ENCODE measurements around the gene CENPM.

The CENPM gene

GRCh38 chr22:41905411-41906202, 41.3 kb downstream of the CENPM start:
- H3K9ac ChIP-seq (ENCODE audit: low read length): no peak overlapping the region
- H3K4me3 ChIP-seq (ENCODE audit: low read length): no peak overlapping the region
- H3K36me3 ChIP-seq (ENCODE audit: control insufficient read depth, insufficient read depth, low read length): peaks cover 21% of the 10 kb centered on the region

GRCh38 chr22:41904450-41905410, 42.2 kb downstream of the CENPM start:
- Histone ChIP-seq H3K36me3 (ENCODE audit: control insufficient read depth, insufficient read depth, low read length) (peaks cover 30% of the 10 kb centered on the region), H3K4me3 (ENCODE audit: low read length) (no peak overlapping the region), H3K4me1 (ENCODE audit: control insufficient read depth, insufficient read depth, low read length) (peaks cover 11% of the 10 kb centered on the region), H3K9me3 (ENCODE audit: control insufficient read depth, low read length) (no peaks in the 10 kb centered on the region), H3K9ac (ENCODE audit: low read length) (no peak overlapping the region), H3K27me3 (ENCODE audit: control insufficient read depth, insufficient read depth, low read length) (peaks cover 14% of the 10 kb centered on the region)

More at GRCh38 chr22:41905411-41906202, 41.3 kb downstream of the CENPM start:
- peaks cover 19% of the 10 kb centered on the region for H3K4me1 ChIP-seq (ENCODE audit: control insufficient read depth, insufficient read depth, low read length)
- H3K9me3 ChIP-seq (ENCODE audit: control insufficient read depth, low read length): no peaks in the 10 kb centered on the region
- H3K27me3 ChIP-seq (ENCODE audit: control insufficient read depth, insufficient read depth, low read length): peaks cover 23% of the 10 kb centered on the region

- H3K4me1 ChIP-seq (ENCODE audit: control insufficient read depth, insufficient read depth, low read length): peaks cover 11% of the 10 kb centered on the region
- no peak overlapping the region for H3K4me3 ChIP-seq (ENCODE audit: low read length)
- no peaks in the 10 kb centered on the region for H3K27me3 ChIP-seq (ENCODE audit: control insufficient read depth, insufficient read depth, low read length)
- no peaks in the 10 kb centered on the region for H3K9me3 ChIP-seq (ENCODE audit: control insufficient read depth, low read length)
- H3K36me3 ChIP-seq (ENCODE audit: control insufficient read depth, insufficient read depth, low read length): peaks cover 33% of the 10 kb centered on the region
- H3K9ac ChIP-seq (ENCODE audit: low read length): no peak overlapping the region
Observed at GRCh38 chr22:41902932-41903421, 44.0 kb downstream of the CENPM start.

- H3K36me3 ChIP-seq (ENCODE audit: control insufficient read depth, insufficient read depth, low read length): peaks cover 33% of the 10 kb centered on the region
- no peak overlapping the region for H3K4me3 ChIP-seq (ENCODE audit: low read length)
- no peak overlapping the region for H3K9ac ChIP-seq (ENCODE audit: low read length)
- peaks cover 11% of the 10 kb centered on the region for H3K4me1 ChIP-seq (ENCODE audit: control insufficient read depth, insufficient read depth, low read length)
- H3K27me3 ChIP-seq (ENCODE audit: control insufficient read depth, insufficient read depth, low read length): no peaks in the 10 kb centered on the region
- no peaks in the 10 kb centered on the region for H3K9me3 ChIP-seq (ENCODE audit: control insufficient read depth, low read length)
Observed at GRCh38 chr22:41902016-41902415, 44.9 kb downstream of the CENPM start.

GRCh38 chr22:41900652-41901312, 46.2 kb downstream of the CENPM start:
- Histone ChIP-seq H3K9me3 (ENCODE audit: control insufficient read depth, low read length) (no peaks in the 10 kb centered on the region), H3K27me3 (ENCODE audit: control insufficient read depth, insufficient read depth, low read length) (no peaks in the 10 kb centered on the region), H3K4me1 (ENCODE audit: control insufficient read depth, insufficient read depth, low read length) (peaks cover 11% of the 10 kb centered on the region), H3K36me3 (ENCODE audit: control insufficient read depth, insufficient read depth, low read length) (peaks cover 31% of the 10 kb centered on the region), H3K9ac (ENCODE audit: low read length) (no peak overlapping the region), H3K4me3 (ENCODE audit: low read length) (no peak overlapping the region)

GRCh38 chr22:41899992-41900651, 46.8 kb downstream of the CENPM start:
- H3K9ac ChIP-seq (ENCODE audit: low read length): no peak overlapping the region
- H3K4me3 ChIP-seq (ENCODE audit: low read length): no peak overlapping the region
- peaks cover 26% of the 10 kb centered on the region for H3K36me3 ChIP-seq (ENCODE audit: control insufficient read depth, insufficient read depth, low read length)
- H3K27me3 ChIP-seq (ENCODE audit: control insufficient read depth, insufficient read depth, low read length): no peaks in the 10 kb centered on the region
- no peaks in the 10 kb centered on the region for H3K9me3 ChIP-seq (ENCODE audit: control insufficient read depth, low read length)
- peaks cover 11% of the 10 kb centered on the region for H3K4me1 ChIP-seq (ENCODE audit: control insufficient read depth, insufficient read depth, low read length)

GRCh38 chr22:41899110-41899509, 47.8 kb downstream of the CENPM start:
- Histone ChIP-seq H3K27me3 (ENCODE audit: control insufficient read depth, insufficient read depth, low read length) (no peaks in the 10 kb centered on the region), H3K9ac (ENCODE audit: low read length) (no peak overlapping the region), H3K36me3 (ENCODE audit: control insufficient read depth, insufficient read depth, low read length) (peaks cover 16% of the 10 kb centered on the region), H3K9me3 (ENCODE audit: control insufficient read depth, low read length) (no peaks in the 10 kb centered on the region), H3K4me1 (ENCODE audit: control insufficient read depth, insufficient read depth, low read length) (peaks cover 11% of the 10 kb centered on the region), H3K4me3 (ENCODE audit: low read length) (no peak overlapping the region)

- Histone ChIP-seq H3K36me3 (ENCODE audit: control insufficient read depth, insufficient read depth, low read length) (peaks cover 15% of the 10 kb centered on the region), H3K9me3 (ENCODE audit: control insufficient read depth, low read length) (no peaks in the 10 kb centered on the region), H3K9ac (ENCODE audit: low read length) (no peak overlapping the region), H3K4me3 (ENCODE audit: low read length) (no peak overlapping the region), H3K27me3 (ENCODE audit: control insufficient read depth, insufficient read depth, low read length) (no peaks in the 10 kb centered on the region), H3K4me1 (ENCODE audit: control insufficient read depth, insufficient read depth, low read length) (peaks cover 11% of the 10 kb centered on the region)
Observed at GRCh38 chr22:41898645-41899044, 48.3 kb downstream of the CENPM start.

GRCh38 chr22:41893591-41894375, 53.2 kb downstream of the CENPM start:
- Histone ChIP-seq H3K4me1 (ENCODE audit: control insufficient read depth, insufficient read depth, low read length) (no peaks in the 10 kb centered on the region), H3K4me3 (ENCODE audit: low read length) (no peak overlapping the region), H3K36me3 (ENCODE audit: control insufficient read depth, insufficient read depth, low read length) (peaks cover 9% of the 10 kb centered on the region), H3K27me3 (ENCODE audit: control insufficient read depth, insufficient read depth, low read length) (no peaks in the 10 kb centered on the region), H3K9ac (ENCODE audit: low read length) (no peak overlapping the region), H3K9me3 (ENCODE audit: control insufficient read depth, low read length) (no peaks in the 10 kb centered on the region)

GRCh38 chr22:41892721-41893120, 54.2 kb downstream of the CENPM start:
- no peaks in the 10 kb centered on the region for H3K4me1 ChIP-seq (ENCODE audit: control insufficient read depth, insufficient read depth, low read length)
- peaks cover 12% of the 10 kb centered on the region for H3K36me3 ChIP-seq (ENCODE audit: control insufficient read depth, insufficient read depth, low read length)
- no peak overlapping the region for H3K4me3 ChIP-seq (ENCODE audit: low read length)
- no peaks in the 10 kb centered on the region for H3K27me3 ChIP-seq (ENCODE audit: control insufficient read depth, insufficient read depth, low read length)
- no peak overlapping the region for H3K9ac ChIP-seq (ENCODE audit: low read length)
- no peaks in the 10 kb centered on the region for H3K9me3 ChIP-seq (ENCODE audit: control insufficient read depth, low read length)

- Histone ChIP-seq H3K4me1 (ENCODE audit: control insufficient read depth, insufficient read depth, low read length) (no peaks in the 10 kb centered on the region), H3K36me3 (ENCODE audit: control insufficient read depth, insufficient read depth, low read length) (peaks cover 18% of the 10 kb centered on the region), H3K9me3 (ENCODE audit: control insufficient read depth, low read length) (no peaks in the 10 kb centered on the region), H3K4me3 (ENCODE audit: low read length) (no peak overlapping the region), H3K27me3 (ENCODE audit: control insufficient read depth, insufficient read depth, low read length) (no peaks in the 10 kb centered on the region), H3K9ac (ENCODE audit: low read length) (no peak overlapping the region)
Observed at GRCh38 chr22:41891407-41891806, 55.5 kb downstream of the CENPM start.

All from mucosa of stomach (tissue), 1 donor.